H1 (cell line): ENCODE results near the gene BGLAP.

Experiments used
- CEBPB ChIP-seq: IDR thresholded peaks from 2 replicates; pipeline ENCODE4 v1.6.1; 2012; ENCODE audit warnings: low read depth, low read length
- CTCF ChIP-seq, 3 experiments: IDR thresholded peaks; 1 replicate in 2 of 3; 2 replicates in 1 of 3; pipeline versions ENCODE4 v1.5.1 to v1.6.1; 2011; ENCODE audit warnings: low read length in 3 of 3, mild to moderate bottlenecking in 3 of 3, inconsistent platforms in 2 of 3, low read depth in 1 of 3, moderate library complexity in 1 of 3; ENCODE audit not compliant: insufficient read depth in 1 of 3; ENCODE audit errors: control extremely low read depth in 1 of 3
- EGR1 ChIP-seq: IDR thresholded peaks from 2 replicates; pipeline ENCODE4 v1.6.1; 2011; ENCODE audit warnings: low read depth, low read length, borderline replicate concordance
- GABPA ChIP-seq: IDR thresholded peaks from 2 replicates; pipeline ENCODE4 v1.6.1; 2011; ENCODE audit warnings: mild to moderate bottlenecking, low read length, moderate library complexity, borderline replicate concordance; ENCODE audit not compliant: insufficient read depth
- HDAC2 ChIP-seq, 2 experiments: fragments of 300-600 bp in 1 of 2; sonication (generic) in 1 of 2; IDR thresholded peaks; 2 replicates each; pipeline ENCODE4 v1.6.1; 2011 to 2012; ENCODE audit warnings: low read depth in 2 of 2, low read length in 2 of 2, mild to moderate bottlenecking in 2 of 2, moderate library complexity in 2 of 2, borderline replicate concordance in 1 of 2, inconsistent platforms in 1 of 2
- POLR2A ChIP-seq, 2 experiments: IDR thresholded peaks; 1 replicate in 1 of 2; 2 replicates in 1 of 2; pipeline ENCODE4 v1.6.1; 2011; ENCODE audit warnings: low read depth in 2 of 2, low read length in 2 of 2, mild to moderate bottlenecking in 2 of 2; ENCODE audit errors: control extremely low read depth in 1 of 2
- POLR2AphosphoS5 ChIP-seq: IDR thresholded peaks from 2 replicates; pipeline ENCODE4 v1.6.1; 2011; ENCODE audit warnings: low read depth, low read length
- RFX5 ChIP-seq: IDR thresholded peaks from 2 replicates; pipeline ENCODE4 v1.6.1; 2011; ENCODE audit warnings: low read depth, low read length, improper control_type of control experiment, borderline replicate concordance
- SAP30 ChIP-seq: fragments of 300-600 bp; sonication (generic); IDR thresholded peaks from 2 replicates; pipeline ENCODE4 v1.7.1; 2012; ENCODE audit warnings: low read length, moderate library complexity, mild to moderate bottlenecking, inconsistent platforms; ENCODE audit not compliant: insufficient read depth, insufficient replicate concordance
- SP1 ChIP-seq: IDR thresholded peaks from 2 replicates; pipeline ENCODE4 v1.6.1; 2011; ENCODE audit warnings: low read depth, low read length
- TCF12 ChIP-seq: IDR thresholded peaks from 2 replicates; pipeline ENCODE4 v1.6.1; 2011; ENCODE audit warnings: low read depth, mild to moderate bottlenecking, low read length
- TEAD4 ChIP-seq: IDR thresholded peaks from 2 replicates; pipeline ENCODE4 v1.6.1; 2012; ENCODE audit warnings: low read depth, low read length, inconsistent platforms, mixed read lengths
- USF2 ChIP-seq: IDR thresholded peaks from 2 replicates; pipeline ENCODE4 v1.6.1; 2011; ENCODE audit warnings: low read length, improper control_type of control experiment

- TF ChIP-seq RFX5 (no peak), TEAD4 (no peak), SP1 (no peak), POLR2AphosphoS5 (no peak), SAP30 (no peak), CTCF (IDR thresholded peaks at IDR 0.05; ENCODE audit: control extremely low read depth in 1 of 3, insufficient read depth in 1 of 3, low read depth in 1 of 3, low read length in 3 of 3) (no peak), TCF12 (no peak), POLR2A (IDR thresholded peaks at IDR 0.05; ENCODE audit: control extremely low read depth in 1 of 2, low read depth in 2 of 2, low read length in 2 of 2) (no peak), HDAC2 (IDR thresholded peaks at IDR 0.05; ENCODE audit: borderline replicate concordance in 1 of 2, low read depth in 2 of 2, low read length in 2 of 2) (no peak), CEBPB (no peak), GABPA (no peak), EGR1 (no peak), USF2 (no peak)
Measured at GRCh38 chr1:156284112-156284511, 42.1 kb downstream of the BGLAP start, which contains the start of gene TMEM79.
